ENCODE results near the gene GALM. TPM values are rescaled to one million over a fixed set of nuclear protein-coding genes. Genes with fewer than 3 reads are reported as not detected.

Gene GALM
- total and polyA plus RNA-seq, 2 donors (not counting 3 experiments of a cell fraction or from before 2014, with no cell fraction given) = 4.8 to 6.1 TPM

GRCh38 chr2:38697116-38697840 is 31.4 kb downstream of the GALM start:
- POLR2A ChIA-PET = no interaction called here
- no peak overlapping the region for H3K9ac ChIP-seq (replicated peaks; ENCODE audit: extremely low read depth, insufficient read depth, low read length)
- CTCF ChIA-PET = interaction anchor here (2.3 kb wide), 1 partner anchor 116 kb away, joined by 5 read pairs; no protein-coding TSS in a partner anchor
- H4K20me1 ChIP-seq (replicated peaks; ENCODE audit: control insufficient read depth, extremely low read depth, insufficient read depth, low read length) = no peaks in the 10 kb centered on the region
- H3K9me1 ChIP-seq (replicated peaks; ENCODE audit: control insufficient read depth, extremely low read depth, insufficient read depth, low read length) = no peaks in the 10 kb centered on the region
- DNase-seq (ENCODE audit: low read depth, low spot score) (no peak), FAIRE-seq (no peak)
- no peak overlapping the region for H2AFZ ChIP-seq (ENCODE audit: low read depth, low read length)
- TF ChIP-seq MYC (IDR thresholded peaks at IDR 0.05; ENCODE audit: low read depth, low read length) (no peak), GATA2 (IDR thresholded peaks at IDR 0.05; ENCODE audit: insufficient read depth, insufficient read length, low read depth, low read length) (no peak), JUN (IDR thresholded peaks at IDR 0.05; ENCODE audit: borderline replicate concordance, insufficient read depth, insufficient read length, low read depth) (no peak), POLR2AphosphoS5 (IDR thresholded peaks at IDR 0.05; ENCODE audit: insufficient read depth, low read depth, low read length) (no peak), CTCF (IDR thresholded peaks at IDR 0.05; ENCODE audit: extremely low read depth in 1 of 2, insufficient read depth in 1 of 2, low read depth in 1 of 2, low read length in 2 of 2) (no peak), MAX (IDR thresholded peaks at IDR 0.05; ENCODE audit: insufficient read depth, insufficient read length) (no peak), EZH2 (IDR thresholded peaks at IDR 0.05; ENCODE audit: borderline replicate concordance, low read depth, low read length, severe bottlenecking) (no peak), FOS (IDR thresholded peaks at IDR 0.05; ENCODE audit: borderline replicate concordance, insufficient read depth, low read length) (no peak), POLR2A (IDR thresholded peaks at IDR 0.05; ENCODE audit: low read depth, low read length) (no peak)
- dilution Hi-C loops (cut with MboI; ENCODE audit: extremely low pct_ligation_motif_present, low sequenced_read_pairs) = no loop called here
- H3K36me3 ChIP-seq (ENCODE audit: control insufficient read depth in 2 of 2, extremely low read depth in 1 of 2, insufficient read depth in 2 of 2, low read length in 2 of 2) = no peaks in the 10 kb centered on the region
- no TSS peak for BruUV-seq (replicated peaks)
- H3K9me3 ChIP-seq (replicated peaks; ENCODE audit: control insufficient read depth, insufficient read depth, low read length) = no peaks in the 10 kb centered on the region
- no peaks in the 10 kb centered on the region for H3K79me2 ChIP-seq (ENCODE audit: control insufficient read depth, insufficient read depth, low read length)
- H3K4me1 ChIP-seq (ENCODE audit: control insufficient read depth, extremely low read depth, insufficient read depth, low read length) = no peaks in the 10 kb centered on the region
- intact Hi-C loops (cut with micrococcal nuclease) = no loop called here
- H3K4me3 ChIP-seq (replicated peaks in 1 of 3; ENCODE audit: insufficient read depth in 1 of 3, low read depth in 1 of 3, low read length in 3 of 3) = no peak overlapping the region
- no peak overlapping the region for H3K27ac ChIP-seq (ENCODE audit: insufficient read depth, low read depth, low read length)
- H3K27me3 ChIP-seq (ENCODE audit: control insufficient read depth in 2 of 2, insufficient read depth in 2 of 2, low read length in 2 of 2) = no peaks in the 10 kb centered on the region
- H3K4me2 ChIP-seq (ENCODE audit: insufficient read depth, low read length) = no peak overlapping the region

Measured in endothelial cell of umbilical vein (primary cell).